ENCODE measurements around the gene PAX7. TPM values are rescaled to one million over a fixed set of nuclear protein-coding genes. Genes with fewer than 3 reads are reported as not detected.

PAX7 gene
- total RNA-seq, 6 experiments from 2014 or later, result not detected

GRCh38 chr1:18607289-18607760, 23.3 kb upstream of the PAX7 start:
- H3K4me1 ChIP-seq, result no peaks in the 10 kb centered on the region
- H3K9me3 ChIP-seq, result no peaks in the 10 kb centered on the region
- 54% methylated on average over 4 of the region's 7 CpGs for WGBS (ENCODE audit: insufficient coverage, low coverage, low lambda C conversion rate, missing lambda C conversion rate)
- H3K27ac ChIP-seq, result no peak overlapping the region
- no peak overlapping the region for H3K4me3 ChIP-seq
- intact Hi-C loops (cut with DNase I), result loop anchor here in 1 of 2 donors (10.0 kb wide), 1 partner anchor 207 kb away; no protein-coding TSS in a partner anchor
- TF ChIP-seq CTCF (IDR thresholded peaks at IDR 0.05), result no peak
- TF ChIP-seq POLR2A (IDR thresholded peaks at IDR 0.05), result no peak
- H3K36me3 ChIP-seq, result no peaks in the 10 kb centered on the region
- DNase-seq (no peak), ATAC-seq (no peak)
- H3K27me3 ChIP-seq, result no peaks in the 10 kb centered on the region

GRCh38 chr1:18608534-18608933, 22.1 kb upstream of the PAX7 start:
- Histone ChIP-seq H3K9me3 (no peaks in the 10 kb centered on the region), H3K4me3 (no peak overlapping the region), H3K27me3 (no peaks in the 10 kb centered on the region), H3K36me3 (no peaks in the 10 kb centered on the region), H3K4me1 (no peaks in the 10 kb centered on the region), H3K27ac (no peak overlapping the region)
- 82% methylated on average over 1 of the region's 1 CpG for WGBS (ENCODE audit: insufficient coverage, low coverage, low lambda C conversion rate, missing lambda C conversion rate)
- peak in 1 of 4 donors; percentile 6 for TF ChIP-seq CTCF (IDR thresholded peaks at IDR 0.05)
- no peak for TF ChIP-seq POLR2A (IDR thresholded peaks at IDR 0.05)
- ATAC-seq (no peak), DNase-seq (no peak)
- intact Hi-C loops (cut with DNase I), result loop anchor here in 1 of 2 donors (10.0 kb wide), 1 partner anchor 206 kb away; no protein-coding TSS in a partner anchor

- Histone ChIP-seq H3K9me3 (no peaks in the 10 kb centered on the region), H3K27me3 (no peaks in the 10 kb centered on the region), H3K4me1 (no peaks in the 10 kb centered on the region), H3K27ac (no peak overlapping the region), H3K4me3 (no peak overlapping the region), H3K36me3 (no peaks in the 10 kb centered on the region)
- no peak for ATAC-seq
- DNase-seq, result no peak
- 37% methylated on average over 8 of the region's 8 CpGs for WGBS (ENCODE audit: insufficient coverage, low coverage, low lambda C conversion rate, missing lambda C conversion rate)
- intact Hi-C loops (cut with DNase I), result no loop called here
- TF ChIP-seq CTCF (IDR thresholded peaks at IDR 0.05), result no peak
- no peak for TF ChIP-seq POLR2A (IDR thresholded peaks at IDR 0.05)
These were observed 19.3 kb upstream of the PAX7 start for GRCh38 chr1:18611311-18611710.

- intact Hi-C loops (cut with DNase I), result no loop called here
- Histone ChIP-seq H3K27ac (no peak overlapping the region), H3K4me1 (no peaks in the 10 kb centered on the region), H3K9me3 (no peaks in the 10 kb centered on the region), H3K36me3 (no peaks in the 10 kb centered on the region), H3K27me3 (no peaks in the 10 kb centered on the region), H3K4me3 (no peak overlapping the region)
- no peak for DNase-seq
- TF ChIP-seq CTCF (IDR thresholded peaks at IDR 0.05) (no peak), POLR2A (IDR thresholded peaks at IDR 0.05) (no peak)
- no peak for ATAC-seq
- 30% methylated on average over 8 of the region's 8 CpGs for WGBS (ENCODE audit: insufficient coverage, low coverage, low lambda C conversion rate, missing lambda C conversion rate)
These were observed 18.6 kb upstream of the PAX7 start for GRCh38 chr1:18612073-18612472.
